Measurements from ENCODE around the gene NODAL.

GRCh38 chr10:70399177-70399576 is 42.3 kb downstream of the NODAL start:
- no peak for TF ChIP-seq EP300 (IDR thresholded peaks at IDR 0.05)
- TF ChIP-seq CTCF (IDR thresholded peaks at IDR 0.05), result no peak

Measured in tibial nerve (tissue), 4 donors.